ENCODE results near the gene CENPE. TPM values are rescaled to one million over a fixed set of nuclear protein-coding genes. Genes with fewer than 3 reads are reported as not detected.

CENPE gene
- total and polyA plus RNA-seq, 3 donors from 2014 or later = 0.96 to 9.1 (median 6.6) TPM

DNA sequence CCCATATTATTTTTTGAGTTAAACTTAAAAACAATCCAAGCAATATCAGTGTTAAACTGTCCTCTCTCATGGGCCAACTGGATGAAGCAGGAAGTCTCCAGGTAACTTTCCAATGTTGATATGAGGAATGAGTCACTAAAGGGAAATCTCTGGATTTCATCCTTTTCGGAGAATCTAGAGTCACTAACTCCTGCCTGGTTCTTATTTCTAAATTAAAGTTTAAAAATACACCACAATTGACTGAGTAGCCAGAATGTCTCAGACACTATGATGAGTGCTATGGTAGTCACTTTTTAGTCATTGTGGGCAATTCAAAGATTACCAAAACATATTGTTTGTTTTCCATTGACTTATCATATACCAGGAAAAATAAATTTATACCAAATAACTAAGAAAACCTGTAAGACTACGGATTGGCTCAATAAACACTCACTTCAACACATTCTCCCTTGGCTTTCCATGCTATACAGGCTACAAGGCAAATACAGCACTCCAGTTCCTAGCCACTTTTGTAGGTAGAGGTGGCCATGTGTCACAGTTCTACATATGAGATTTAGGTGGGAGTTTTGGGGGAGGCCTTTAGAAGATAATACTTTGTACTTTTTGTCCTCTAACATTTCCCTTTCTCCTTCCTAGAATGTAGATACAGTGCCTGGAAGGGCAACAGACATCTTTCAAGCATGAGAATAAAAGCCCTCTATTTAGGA, 130.1 kb downstream of the CENPE start:
- Histone ChIP-seq H3K27me3 (no peaks in the 10 kb centered on the region), H3K4me1 (no peaks in the 10 kb centered on the region), H3K9me3 (no peaks in the 10 kb centered on the region), H3K27ac (no peak overlapping the region), H3K4me3 (no peak overlapping the region), H3K36me3 (ENCODE audit: low read depth, missing control alignments) (no peaks in the 10 kb centered on the region)
- TF ChIP-seq, protein P1, sequence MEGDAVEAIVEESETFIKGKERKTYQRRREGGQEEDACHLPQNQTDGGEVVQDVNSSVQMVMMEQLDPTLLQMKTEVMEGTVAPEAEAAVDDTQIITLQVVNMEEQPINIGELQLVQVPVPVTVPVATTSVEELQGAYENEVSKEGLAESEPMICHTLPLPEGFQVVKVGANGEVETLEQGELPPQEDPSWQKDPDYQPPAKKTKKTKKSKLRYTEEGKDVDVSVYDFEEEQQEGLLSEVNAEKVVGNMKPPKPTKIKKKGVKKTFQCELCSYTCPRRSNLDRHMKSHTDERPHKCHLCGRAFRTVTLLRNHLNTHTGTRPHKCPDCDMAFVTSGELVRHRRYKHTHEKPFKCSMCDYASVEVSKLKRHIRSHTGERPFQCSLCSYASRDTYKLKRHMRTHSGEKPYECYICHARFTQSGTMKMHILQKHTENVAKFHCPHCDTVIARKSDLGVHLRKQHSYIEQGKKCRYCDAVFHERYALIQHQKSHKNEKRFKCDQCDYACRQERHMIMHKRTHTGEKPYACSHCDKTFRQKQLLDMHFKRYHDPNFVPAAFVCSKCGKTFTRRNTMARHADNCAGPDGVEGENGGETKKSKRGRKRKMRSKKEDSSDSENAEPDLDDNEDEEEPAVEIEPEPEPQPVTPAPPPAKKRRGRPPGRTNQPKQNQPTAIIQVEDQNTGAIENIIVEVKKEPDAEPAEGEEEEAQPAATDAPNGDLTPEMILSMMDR (IDR thresholded peaks at IDR 0.05) = no peak
- TF ChIP-seq POLR2A (IDR thresholded peaks at IDR 0.05) = no peak
- WGBS, 2 donors = 90 to 93% methylated on average over 2 of the region's 2 CpGs
- DNase-seq = no peak
- intact Hi-C loops (cut with DNase I; ENCODE audit: low total_unique reads) = no loop called here

DNA sequence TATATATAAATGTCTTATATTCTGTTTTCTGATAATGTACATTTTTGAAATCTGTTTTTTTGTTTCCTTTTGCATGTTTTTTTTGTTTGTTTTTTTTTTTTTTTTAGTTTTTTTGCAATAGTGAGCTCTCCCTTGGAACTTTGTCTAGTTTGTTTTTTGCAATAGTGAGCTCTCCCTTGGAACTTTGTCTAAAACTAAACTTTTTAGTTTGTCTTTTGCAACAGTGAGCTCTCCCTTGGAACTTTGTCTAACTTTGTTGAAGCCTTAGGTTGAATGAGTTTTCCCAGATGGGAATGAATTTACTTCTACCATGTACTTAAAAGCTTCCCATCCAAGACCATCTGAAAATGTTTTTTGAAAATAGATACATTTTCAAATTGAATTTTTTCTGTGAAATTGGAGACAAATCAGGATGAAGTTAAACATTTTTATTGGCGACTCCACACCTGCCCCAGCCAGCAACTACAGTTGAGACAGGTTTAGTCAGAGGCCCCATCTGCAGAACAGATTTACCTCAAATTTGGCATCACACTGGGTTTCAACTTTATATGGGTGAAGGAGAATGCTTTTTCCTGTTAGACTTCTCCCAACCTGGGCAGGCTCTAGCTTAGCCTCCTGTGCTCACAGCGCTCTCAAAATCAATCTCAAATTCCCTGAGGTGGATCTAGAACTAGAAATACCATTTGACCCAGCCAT, 137.5 kb downstream of the CENPE start:
- Histone ChIP-seq H3K4me1 (no peaks in the 10 kb centered on the region), H3K27ac (no peak overlapping the region), H3K4me3 (no peak overlapping the region), H3K27me3 (no peaks in the 10 kb centered on the region), H3K36me3 (ENCODE audit: low read depth, missing control alignments) (no peaks in the 10 kb centered on the region), H3K9me3 (no peaks in the 10 kb centered on the region)
- intact Hi-C loops (cut with DNase I; ENCODE audit: low total_unique reads) = no loop called here
- 98 to 100% methylated on average over 2 of the region's 2 CpGs for WGBS, 2 donors
- TF ChIP-seq, protein P1 (IDR thresholded peaks at IDR 0.05) = no peak
- no peak for TF ChIP-seq POLR2A (IDR thresholded peaks at IDR 0.05)
- DNase-seq = no peak

Other genes starting within 250 kb of the CENPE start
- gene SLC9B1, start 178.6 kb downstream of the CENPE start, total RNA-seq = 10 to 100 TPM; 23.4 to 27.2 TPM
- 108 TPM for gene SLC9B1, start 178.6 kb downstream of the CENPE start, polyA plus RNA-seq (ENCODE audit: insufficient read depth, low read depth, low replicate concordance)
- gene SLC9B2, start 121.6 kb downstream of the CENPE start, total RNA-seq = 10 to 100 TPM; 10.2 to 14.6 TPM
- 9.7 TPM for gene SLC9B2, start 121.6 kb downstream of the CENPE start, polyA plus RNA-seq (ENCODE audit: insufficient read depth, low read depth, low replicate concordance)
- gene BDH2, start 98.5 kb downstream of the CENPE start, total RNA-seq = 10 to 100 TPM; 53.1 to 54.7 TPM
- 41.2 TPM for gene BDH2, start 98.5 kb downstream of the CENPE start, polyA plus RNA-seq (ENCODE audit: insufficient read depth, low read depth, low replicate concordance)

All from testis (tissue), 3 donors.